ENCODE measurements around the gene RPL10A. TPM values are rescaled to one million over a fixed set of nuclear protein-coding genes. Genes with fewer than 3 reads are reported as not detected.

The RPL10A gene
- 1,863 and 1,949 TPM in 2 replicates for total RNA-seq

GRCh38 chr6:35468181-35468979 is at the start of gene RPL10A:
RPL10A (plus strand) TSS chr6:35468401; CDS start chr6:35468435, 34 bp downstream.

GRCh38 chr6:35452183-35453090 is 15.8 kb upstream of the RPL10A start, which contains the start of gene FANCE:
FANCE (plus strand) TSS chr6:35452338; CDS start chr6:35452546, 208 bp downstream.

DNA sequence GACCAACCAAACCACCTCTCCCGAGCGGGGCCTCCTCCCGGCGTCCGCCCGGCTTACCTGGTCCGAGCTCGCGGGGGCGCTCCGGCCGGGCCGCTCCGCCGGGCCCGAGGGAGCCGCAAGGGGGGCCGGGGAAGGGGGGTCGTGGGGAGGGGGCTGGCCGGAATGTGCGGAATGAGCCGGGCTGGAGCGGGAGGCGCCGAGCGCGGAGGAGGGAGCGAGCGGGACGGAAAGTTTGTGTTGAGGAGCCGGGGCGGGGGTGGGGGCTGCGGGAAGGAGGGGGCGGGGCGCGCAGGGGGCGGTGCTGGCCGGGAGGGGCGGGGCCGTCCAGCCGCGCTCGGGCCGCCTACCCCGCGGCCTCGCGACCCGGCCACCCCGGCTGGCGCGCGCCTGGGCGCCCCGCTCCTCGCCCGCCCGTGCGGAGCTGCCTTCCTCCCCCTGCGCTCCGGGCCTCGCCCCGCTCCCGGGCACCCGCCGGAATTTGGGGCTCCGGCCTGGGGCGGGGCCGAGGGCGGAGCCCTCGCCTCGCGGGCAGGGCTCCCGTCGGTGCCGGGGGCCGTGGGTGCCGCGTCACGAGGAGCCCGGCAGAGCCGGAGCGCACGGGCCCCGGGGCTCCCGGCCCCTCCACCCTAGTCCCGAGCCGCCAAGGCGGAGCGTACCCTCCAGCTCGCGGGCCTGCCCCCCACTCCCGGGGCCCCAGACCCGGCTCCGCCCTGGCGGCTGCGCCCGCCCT is 28.8 kb downstream of the RPL10A start, which contains the start of gene TEAD3:
TSS of gene TEAD3 (minus strand) at position 239 of the 730 bp plus-strand sequence.

DNA sequence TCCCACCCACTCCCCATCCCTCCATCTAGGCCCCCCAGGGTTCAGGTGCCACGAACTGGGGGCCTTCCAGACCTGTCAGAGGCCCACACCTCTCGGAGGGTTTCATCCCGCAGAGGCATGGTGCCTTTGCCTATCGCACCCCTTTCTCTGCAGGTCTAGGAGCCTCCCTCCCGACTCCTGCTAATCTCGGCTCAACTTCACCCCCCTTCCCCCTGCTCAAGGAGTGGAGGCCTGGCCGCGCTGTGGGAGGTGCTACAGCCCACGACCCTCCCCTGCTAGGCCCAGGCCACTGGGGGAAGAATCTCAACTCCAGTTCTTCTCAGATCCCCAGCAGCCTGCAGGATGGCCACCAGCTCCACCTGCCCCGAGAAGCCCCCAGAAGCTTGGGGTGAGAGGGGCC is 44.5 kb downstream of the RPL10A start, which contains the start of gene TULP1:
TSS of gene TULP1 (minus strand) at position 157 of the 400 bp plus-strand sequence. CDS start at position 119, 38 bp downstream.

Other genes with a start within 250 kb of the RPL10A start
- 17.8 and 21.8 TPM in 2 replicates for gene ZNF76, start 208.7 kb upstream of the RPL10A start, total RNA-seq
- gene DEF6, start 170.6 kb upstream of the RPL10A start, total RNA-seq = under 0.01 and 0.19 TPM in 2 replicates
- 7.3 and 10.0 TPM in 2 replicates for gene PPARD, start 125.8 kb upstream of the RPL10A start, total RNA-seq
- gene FANCE, start 16.1 kb upstream of the RPL10A start, total RNA-seq = 4.0 and 6.6 TPM in 2 replicates
- gene TEAD3, start 28.7 kb downstream of the RPL10A start, total RNA-seq = 6.9 and 7.0 TPM in 2 replicates
- gene TULP1, start 44.5 kb downstream of the RPL10A start, total RNA-seq = not detected in 2 replicates
- 3.6 and 4.9 TPM in 2 replicates for gene FKBP5, start 220.5 kb downstream of the RPL10A start, total RNA-seq